HG03060 (cell line): ENCODE results near the gene NGRN.
"Not testable (repeated sequence)": the region's sequence is repeated elsewhere in the genome, so short reads cannot be mapped to it uniquely, and the experiment has no call there.

Experiments
- ATAC-seq: cut with Tn5 transposase; IDR thresholded peaks from one replicate; pipeline ENCODE4 v1.9.1; 2021; ENCODE audit warnings: low read depth, moderate number of reproducible peaks; ENCODE audit not compliant: unreplicated experiment

Gene NGRN

GRCh38 chr15:90271459-90272166 is 6.1 kb downstream of the NGRN start:
- no peak for ATAC-seq

GRCh38 chr15:90278467-90278866 is 13.0 kb downstream of the NGRN start:
- ATAC-seq: not testable (repeated sequence)

GRCh38 chr15:90280743-90281142 is 15.3 kb downstream of the NGRN start:
- not testable (repeated sequence) for ATAC-seq

GRCh38 chr15:90281637-90282036 is 16.2 kb downstream of the NGRN start:
- not testable (repeated sequence) for ATAC-seq

GRCh38 chr15:90286678-90287077 is 21.2 kb downstream of the NGRN start:
- no peak for ATAC-seq

GRCh38 chr15:90287101-90287500 is 21.6 kb downstream of the NGRN start:
- no peak for ATAC-seq

- ATAC-seq: no peak
Measured at GRCh38 chr15:90287946-90288345, 22.5 kb downstream of the NGRN start.

- no peak for ATAC-seq
Measured at GRCh38 chr15:90291679-90292356, 26.3 kb downstream of the NGRN start.

GRCh38 chr15:90293040-90293810 is 27.8 kb downstream of the NGRN start:
- not testable (repeated sequence) for ATAC-seq

- no peak for ATAC-seq
Measured at GRCh38 chr15:90294159-90294558, 28.7 kb downstream of the NGRN start.

- ATAC-seq: no peak
Measured at GRCh38 chr15:90294601-90295269, 29.3 kb downstream of the NGRN start.

GRCh38 chr15:90295270-90295648 is 29.8 kb downstream of the NGRN start:
- no peak for ATAC-seq

- ATAC-seq: not testable (repeated sequence)
Measured at GRCh38 chr15:90296316-90296884, 30.9 kb downstream of the NGRN start.

- no peak for ATAC-seq
Measured at GRCh38 chr15:90297021-90297420, 31.5 kb downstream of the NGRN start.

GRCh38 chr15:90300541-90300940 is 35.1 kb downstream of the NGRN start:
- ATAC-seq: no peak

- ATAC-seq: no peak
Measured at GRCh38 chr15:90300988-90301706, 35.7 kb downstream of the NGRN start.

GRCh38 chr15:90301707-90302300 is 36.3 kb downstream of the NGRN start:
- no peak for ATAC-seq

GRCh38 chr15:90305355-90305754 is 39.9 kb downstream of the NGRN start:
- ATAC-seq: not testable (repeated sequence)

- ATAC-seq: no peak
Measured at GRCh38 chr15:90305932-90306331, 40.5 kb downstream of the NGRN start.
